ENCODE results near the gene C11orf42.
A peak's percentile ranks its signal among the peaks of the same experiment; 100 is the strongest.

C11orf42 gene

DNA sequence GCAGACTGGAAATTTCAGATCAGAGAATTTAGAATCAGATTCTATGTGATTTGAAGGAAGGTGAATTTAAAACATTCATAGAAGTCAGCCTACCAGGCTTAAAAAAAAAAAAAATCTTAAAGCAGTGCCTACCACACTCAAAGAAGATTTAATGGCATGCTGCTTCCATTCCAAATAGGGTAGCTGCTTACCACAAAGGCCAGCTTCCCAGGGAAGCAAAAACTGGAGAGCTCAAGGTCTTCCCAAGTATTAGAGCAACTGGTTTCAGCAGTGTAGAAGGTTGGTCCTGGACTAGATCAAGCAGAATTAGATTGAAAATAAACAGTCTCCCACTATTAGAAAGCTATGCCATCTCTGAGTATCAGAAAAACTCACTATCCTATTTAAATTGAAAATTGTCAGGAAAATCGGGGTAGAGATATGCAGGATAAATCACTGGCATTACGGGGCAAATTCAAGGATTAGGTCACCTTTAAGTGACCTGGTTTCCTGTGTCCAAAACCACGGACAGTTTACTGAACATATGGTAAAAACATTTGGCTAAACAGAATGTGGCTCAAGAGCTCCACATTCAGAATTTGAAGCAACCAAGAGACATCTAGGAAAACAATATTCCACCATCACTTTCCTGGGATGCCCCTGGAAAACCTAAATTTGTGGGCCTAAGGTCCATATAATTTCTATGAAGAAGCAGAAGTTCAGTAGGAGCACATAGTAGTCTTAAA lies 1.3 kb downstream of the C11orf42 start:
- ATAC-seq (no peak), DNase-seq (ENCODE audit: low spot score in 2 of 2) (peak in 1 of 2 donors; percentile 3)
- Mint-ChIP-seq H3K27ac (no peak overlapping the region), H3K4me1 (peaks cover 38% of the 10 kb centered on the region), H3K9me3 (no peaks in the 10 kb centered on the region), H3K36me3 (peaks cover 35% of the 10 kb centered on the region), H3K4me3 (no peak overlapping the region)

- no peak for ATAC-seq
- peaks cover 8% of the 10 kb centered on the region for H3K4me1 Mint-ChIP-seq
- peak in 1 of 2 donors; percentile 36 for DNase-seq (ENCODE audit: low spot score in 2 of 2)
- no peak overlapping the region for H3K4me3 Mint-ChIP-seq
- H3K27ac Mint-ChIP-seq, result no peak overlapping the region
- H3K9me3 Mint-ChIP-seq, result no peaks in the 10 kb centered on the region
- H3K36me3 Mint-ChIP-seq, result peaks cover 35% of the 10 kb centered on the region
Observed at GRCh38 chr11:6209801-6210200, 4.4 kb downstream of the C11orf42 start.

DNA sequence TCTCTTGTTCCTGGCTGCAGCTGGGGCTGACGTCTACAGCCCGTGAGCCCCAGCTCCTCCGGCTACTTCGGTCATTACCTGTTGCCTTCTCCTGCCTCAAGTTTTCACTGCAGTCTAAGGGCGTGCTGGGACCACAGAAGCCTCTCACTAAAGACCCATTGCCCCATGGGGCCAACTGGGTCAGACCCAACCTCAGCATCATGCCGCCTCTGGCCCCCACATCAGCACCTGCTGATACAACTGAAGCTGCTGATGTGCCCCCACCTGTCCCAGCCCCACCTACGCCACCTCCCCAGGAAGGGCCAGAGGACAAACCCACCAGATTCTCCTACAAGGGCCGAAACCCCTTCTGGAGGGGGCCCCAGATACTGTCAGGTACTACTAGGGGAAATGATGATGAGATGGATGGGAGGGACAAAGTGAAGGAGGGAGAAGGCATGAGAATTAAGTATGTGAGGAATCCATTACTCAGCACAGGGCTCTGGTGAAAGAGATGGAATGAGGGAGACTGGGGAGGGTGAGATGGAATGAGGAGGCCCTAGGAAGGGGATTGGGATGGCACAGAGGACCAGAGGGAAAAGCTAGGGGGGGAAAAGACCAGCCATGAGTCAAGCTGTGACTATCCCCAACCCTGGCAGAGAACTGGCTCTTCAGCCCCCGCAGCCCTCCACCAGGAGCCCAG lies 5.1 kb downstream of the C11orf42 start:
- no peak for ATAC-seq
- Mint-ChIP-seq H3K4me1 (peaks cover 3% of the 10 kb centered on the region), H3K36me3 (peaks cover 41% of the 10 kb centered on the region), H3K4me3 (no peak overlapping the region), H3K9me3 (no peaks in the 10 kb centered on the region), H3K27ac (peak overlapping the region; percentile 12)
- DNase-seq (ENCODE audit: low spot score in 2 of 2), result peak in 1 of 2 donors; percentile 2

DNA sequence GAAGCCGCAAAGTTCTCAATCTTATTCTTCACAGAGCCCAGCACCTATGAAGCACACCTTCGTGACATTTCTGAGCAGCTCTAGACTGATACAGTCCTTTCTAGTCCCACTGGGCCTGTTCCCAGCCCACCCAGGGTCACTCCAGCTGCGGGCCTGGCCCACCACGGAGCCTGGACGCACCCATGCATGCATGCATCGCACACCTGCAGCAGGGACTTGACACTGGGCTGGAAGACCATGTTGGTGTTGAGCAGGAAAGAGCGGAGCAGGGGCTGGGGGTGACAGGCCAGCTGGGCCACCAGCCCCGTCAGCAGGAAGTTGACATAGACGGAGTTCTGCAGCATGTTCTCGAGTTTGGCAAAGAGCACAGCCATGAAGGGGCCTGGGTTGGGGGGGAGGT lies 9.2 kb downstream of the C11orf42 start:
- DNase-seq (ENCODE audit: low spot score in 2 of 2), result no peak
- Mint-ChIP-seq H3K4me1 (no peaks in the 10 kb centered on the region), H3K27ac (no peak overlapping the region), H3K9me3 (no peaks in the 10 kb centered on the region), H3K36me3 (peaks cover 55% of the 10 kb centered on the region), H3K4me3 (no peak overlapping the region)
- no peak for ATAC-seq

- Mint-ChIP-seq H3K4me3 (no peak overlapping the region), H3K27ac (no peak overlapping the region), H3K36me3 (peaks cover 62% of the 10 kb centered on the region), H3K9me3 (no peaks in the 10 kb centered on the region), H3K4me1 (no peaks in the 10 kb centered on the region)
- ATAC-seq (no peak), DNase-seq (ENCODE audit: low spot score in 2 of 2) (no peak)
Observed at GRCh38 chr11:6216501-6216900, 11.1 kb downstream of the C11orf42 start.

GRCh38 chr11:6217722-6218121 lies 12.4 kb downstream of the C11orf42 start:
- DNase-seq (ENCODE audit: low spot score in 2 of 2), result no peak
- no peak overlapping the region for H3K27ac Mint-ChIP-seq

GRCh38 chr11:6219359-6219758 lies 14.0 kb downstream of the C11orf42 start:
- H3K36me3 Mint-ChIP-seq, result peaks cover 84% of the 10 kb centered on the region
- H3K4me1 Mint-ChIP-seq, result no peaks in the 10 kb centered on the region
- DNase-seq (ENCODE audit: low spot score in 2 of 2), result no peak
- no peak overlapping the region for H3K4me3 Mint-ChIP-seq
- no peak for ATAC-seq
- H3K9me3 Mint-ChIP-seq, result no peaks in the 10 kb centered on the region
- peak overlapping the region; percentile 27 for H3K27ac Mint-ChIP-seq

More at GRCh38 chr11:6217722-6218121, 12.4 kb downstream of the C11orf42 start:
- Mint-ChIP-seq H3K36me3 (peaks cover 75% of the 10 kb centered on the region), H3K9me3 (no peaks in the 10 kb centered on the region), H3K4me1 (no peaks in the 10 kb centered on the region), H3K4me3 (no peak overlapping the region)
- no peak for ATAC-seq

DNA sequence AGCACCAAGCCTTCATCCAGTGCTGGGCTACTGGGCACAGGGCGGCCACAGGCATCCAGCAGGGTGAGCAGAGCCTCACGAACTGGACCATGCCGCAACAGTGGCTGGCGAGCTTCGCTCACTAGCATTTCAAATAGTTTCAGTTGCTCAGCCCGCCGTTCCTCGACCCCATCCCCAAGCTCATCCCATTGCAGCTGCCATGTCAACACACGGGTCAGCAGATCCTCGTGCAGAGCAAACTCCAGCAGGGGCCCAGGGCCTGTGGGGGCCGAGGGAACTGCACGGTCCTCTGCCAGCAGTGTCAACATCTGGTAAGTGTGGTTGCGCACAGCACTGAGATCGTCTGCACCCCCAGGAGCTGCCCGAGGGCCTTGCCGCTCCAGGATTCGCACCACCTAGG lies 18.5 kb downstream of the C11orf42 start:
- no peak for ATAC-seq
- no peak overlapping the region for H3K4me3 Mint-ChIP-seq
- no peak for DNase-seq (ENCODE audit: low spot score in 2 of 2)
- H3K36me3 Mint-ChIP-seq, result peaks cover 46% of the 10 kb centered on the region
- no peak overlapping the region for H3K27ac Mint-ChIP-seq
- H3K4me1 Mint-ChIP-seq, result peaks cover 38% of the 10 kb centered on the region
- no peaks in the 10 kb centered on the region for H3K9me3 Mint-ChIP-seq

DNA sequence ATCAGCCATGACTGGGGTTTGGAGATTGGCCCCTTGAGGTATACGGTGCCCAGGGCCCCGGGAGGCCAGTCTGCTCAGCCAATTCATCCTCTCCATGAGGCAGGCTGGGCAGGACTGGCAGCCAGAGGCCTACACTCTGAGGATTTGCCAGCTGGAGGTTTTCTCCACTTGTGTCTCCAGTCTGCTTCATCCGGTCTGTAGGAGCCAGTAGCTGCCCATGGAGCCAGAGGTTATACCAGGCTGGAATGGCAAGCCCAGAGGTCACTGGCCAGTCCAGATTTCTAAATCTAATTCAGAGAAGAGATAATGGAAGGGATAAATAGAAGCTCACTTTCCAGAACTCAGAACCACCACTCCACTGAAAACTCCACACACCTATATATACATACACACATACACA lies 19.1 kb downstream of the C11orf42 start:
- H3K27ac Mint-ChIP-seq, result no peak overlapping the region

GRCh38 chr11:6225024-6225423 lies 19.7 kb downstream of the C11orf42 start:
- DNase-seq (ENCODE audit: low spot score in 2 of 2) (no peak), ATAC-seq (no peak)
- Mint-ChIP-seq H3K36me3 (peaks cover 34% of the 10 kb centered on the region), H3K9me3 (no peaks in the 10 kb centered on the region), H3K4me1 (peaks cover 50% of the 10 kb centered on the region), H3K27ac (peak overlapping the region; percentile 1), H3K4me3 (no peak overlapping the region)

More for the DNA sequence above, 19.1 kb downstream of the C11orf42 start:
- ATAC-seq (no peak), DNase-seq (ENCODE audit: low spot score in 2 of 2) (no peak)
- Mint-ChIP-seq H3K4me3 (no peak overlapping the region), H3K4me1 (peaks cover 44% of the 10 kb centered on the region), H3K9me3 (no peaks in the 10 kb centered on the region), H3K36me3 (peaks cover 40% of the 10 kb centered on the region)

- H3K27ac Mint-ChIP-seq, result peak overlapping the region; percentile 1
- no peak for DNase-seq (ENCODE audit: low spot score in 2 of 2)
- H3K36me3 Mint-ChIP-seq, result peaks cover 26% of the 10 kb centered on the region
- H3K4me1 Mint-ChIP-seq, result peaks cover 59% of the 10 kb centered on the region
- no peaks in the 10 kb centered on the region for H3K9me3 Mint-ChIP-seq
- no peak overlapping the region for H3K4me3 Mint-ChIP-seq
- no peak for ATAC-seq
Observed at GRCh38 chr11:6225896-6226295, 20.5 kb downstream of the C11orf42 start.

DNA sequence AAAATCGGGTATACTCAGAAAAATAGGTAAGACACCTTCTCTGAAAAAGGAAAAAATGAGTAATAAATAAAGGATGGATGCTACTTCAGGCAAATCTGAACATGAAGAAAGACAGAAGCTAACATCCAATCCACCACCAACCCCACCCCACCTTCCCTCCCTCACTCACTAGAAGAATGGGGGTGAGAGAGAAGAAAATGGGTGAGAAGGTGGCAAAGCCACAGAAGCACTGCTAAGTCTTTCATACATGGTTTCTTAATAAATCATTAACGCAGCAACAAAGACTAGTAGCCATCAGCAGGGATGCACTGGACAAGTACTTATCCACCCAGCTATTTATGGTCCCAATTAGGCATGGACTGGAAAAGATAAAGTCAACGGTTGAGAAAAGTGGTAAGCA lies 23.2 kb downstream of the C11orf42 start:
- H3K4me3 Mint-ChIP-seq, result no peak overlapping the region
- ATAC-seq (peak; percentile 66), DNase-seq (ENCODE audit: low spot score in 2 of 2) (no peak)
- no peaks in the 10 kb centered on the region for H3K9me3 Mint-ChIP-seq
- peak overlapping the region; percentile 14 for H3K27ac Mint-ChIP-seq
- H3K4me1 Mint-ChIP-seq, result peaks cover 69% of the 10 kb centered on the region
- peaks cover 1% of the 10 kb centered on the region for H3K36me3 Mint-ChIP-seq

DNA sequence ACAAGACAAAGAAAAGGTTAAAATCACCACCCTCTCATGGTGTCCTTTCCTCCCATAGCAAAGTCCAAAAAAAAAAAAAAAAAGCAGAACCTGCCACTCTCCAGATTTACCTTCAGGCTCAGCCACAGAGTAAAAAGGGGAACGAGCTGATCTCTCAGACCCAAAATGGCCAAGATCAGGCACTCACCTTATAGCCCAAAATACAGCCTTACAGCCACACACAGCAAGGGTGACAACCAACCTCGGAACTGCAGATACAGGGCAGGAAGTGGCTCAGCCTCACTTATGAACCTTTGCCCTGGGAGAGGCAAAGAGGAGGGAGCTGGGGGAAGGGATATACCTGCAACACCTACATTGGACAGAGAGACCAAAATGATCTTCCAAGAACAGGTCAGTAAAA lies 24.6 kb downstream of the C11orf42 start:
- Mint-ChIP-seq H3K9me3 (no peaks in the 10 kb centered on the region), H3K36me3 (peaks cover 8% of the 10 kb centered on the region), H3K27ac (peak overlapping the region; percentile 7), H3K4me1 (peaks cover 75% of the 10 kb centered on the region), H3K4me3 (peak overlapping the region; percentile 28)
- no peak for DNase-seq (ENCODE audit: low spot score in 2 of 2)
- no peak for ATAC-seq

DNA sequence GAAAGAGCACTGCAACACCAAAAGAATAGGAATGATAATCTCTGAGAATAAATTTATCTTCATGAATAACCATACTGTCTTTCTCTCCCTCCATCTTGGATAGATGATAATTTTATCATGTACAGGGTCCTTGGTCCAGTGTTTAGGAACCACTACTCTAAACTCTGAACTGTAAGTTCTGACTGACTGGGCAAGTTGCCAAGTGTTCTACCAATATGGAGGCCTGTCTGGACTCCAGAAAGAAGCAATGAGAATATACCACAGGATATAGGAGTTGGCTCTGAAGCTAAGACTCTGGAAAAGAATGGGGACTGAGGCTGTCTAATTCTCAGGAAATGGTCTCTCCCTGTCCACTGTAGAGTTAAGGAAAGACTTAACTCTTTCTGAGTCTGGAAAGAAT lies 27.5 kb downstream of the C11orf42 start:
- Mint-ChIP-seq H3K9me3 (no peaks in the 10 kb centered on the region), H3K27ac (no peak overlapping the region), H3K36me3 (peaks cover 10% of the 10 kb centered on the region), H3K4me1 (peaks cover 53% of the 10 kb centered on the region), H3K4me3 (peak overlapping the region; percentile 98)
- ATAC-seq (no peak), DNase-seq (ENCODE audit: low spot score in 2 of 2) (no peak)

DNA sequence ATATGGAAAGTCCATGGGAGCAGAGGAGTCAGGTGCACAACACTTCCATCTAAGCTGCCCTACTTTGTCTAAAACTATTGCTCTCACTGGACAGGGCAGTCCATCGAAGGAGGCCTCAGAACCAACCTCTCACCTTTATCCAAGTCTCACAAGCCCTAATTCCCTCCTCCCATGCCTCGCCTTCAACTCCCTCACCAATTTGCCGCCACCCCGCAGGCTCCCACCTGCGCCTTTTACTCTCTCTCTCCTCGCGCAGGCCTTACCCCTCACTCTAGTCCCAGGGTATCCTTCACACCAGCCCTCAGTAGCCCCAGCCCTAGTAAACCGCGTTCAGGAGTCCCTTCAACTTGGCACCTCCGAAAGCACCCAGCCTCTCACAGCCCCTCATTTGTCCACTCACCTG lies 28.6 kb downstream of the C11orf42 start:
- DNase-seq (ENCODE audit: low spot score in 2 of 2) (no peak), ATAC-seq (peak; percentile 0)
- Mint-ChIP-seq H3K4me3 (peak overlapping the region; percentile 98), H3K36me3 (peaks cover 10% of the 10 kb centered on the region), H3K27ac (peak overlapping the region; percentile 96), H3K9me3 (no peaks in the 10 kb centered on the region), H3K4me1 (peaks cover 45% of the 10 kb centered on the region)

All from stimulated activated effector memory CD8-positive, alpha-beta T cell treated with anti-CD3 and anti-CD28 coated beads, Interleukin-12 subunit alpha, Interleukin-12 subunit beta, amount 100 ng/mL, for 72 hours (primary cell).